HT-29 (cell line): Measurements from ENCODE around the gene NLRP12. TPM values are rescaled to one million over a fixed set of nuclear protein-coding genes. Genes with fewer than 3 reads are reported as not detected.
"Not testable (repeated sequence)": the region's sequence is repeated elsewhere in the genome, so short reads cannot be mapped to it uniquely, and the experiment has no call there.

ENCODE experiments used
- DNase-seq: peaks from one replicate; pipeline ENCODE4 v3.0.0-alpha.2; 2015; ENCODE audit warnings: low spot score
- total RNA-seq: library from RNA; depleted of rRNA; stranded (reverse); fragments of >200 nt; shearing (Covaris generic); gene quantifications from 2 replicates; pipeline ENCODE4 v1.2.3, GENCODE V29; 2014

Gene NLRP12
- total RNA-seq, 1 experiment from 2014 or later = not detected

- not testable (repeated sequence) for DNase-seq
Measured at GRCh38 chr19:53840241-53840640, 16.1 kb upstream of the NLRP12 start.

GRCh38 chr19:53838446-53838845 lies 14.3 kb upstream of the NLRP12 start:
- DNase-seq = not testable (repeated sequence)

- DNase-seq = not testable (repeated sequence)
Measured at GRCh38 chr19:53832861-53833260, 8.7 kb upstream of the NLRP12 start.

GRCh38 chr19:53828531-53828930 lies 4.4 kb upstream of the NLRP12 start:
- DNase-seq = no peak

GRCh38 chr19:53826876-53827275 lies 2.8 kb upstream of the NLRP12 start:
- DNase-seq = no peak

GRCh38 chr19:53823380-53824120 lies 564 bp downstream of the NLRP12 start:
- DNase-seq = no peak

GRCh38 chr19:53819861-53820260 lies 4.3 kb downstream of the NLRP12 start:
- DNase-seq = no peak

- DNase-seq = no peak
Measured at GRCh38 chr19:53818756-53819155, 5.4 kb downstream of the NLRP12 start.

GRCh38 chr19:53813996-53814395 lies 10.1 kb downstream of the NLRP12 start:
- DNase-seq = no peak

GRCh38 chr19:53812335-53812734 lies 11.8 kb downstream of the NLRP12 start:
- DNase-seq = peak; percentile 31

GRCh38 chr19:53810891-53811290 lies 13.2 kb downstream of the NLRP12 start:
- no peak for DNase-seq

- DNase-seq = no peak
Measured at GRCh38 chr19:53810187-53810546, 13.9 kb downstream of the NLRP12 start.

- peak; percentile 17 for DNase-seq
Measured at GRCh38 chr19:53809518-53810186, 14.5 kb downstream of the NLRP12 start.

GRCh38 chr19:53808710-53809125 lies 15.4 kb downstream of the NLRP12 start:
- DNase-seq = peak; percentile 79

- no peak for DNase-seq
Measured at GRCh38 chr19:53801257-53801656, 22.9 kb downstream of the NLRP12 start.

GRCh38 chr19:53795019-53795418 lies 29.1 kb downstream of the NLRP12 start:
- no peak for DNase-seq

- DNase-seq = peak; percentile 98
Measured at GRCh38 chr19:53792721-53793433, 31.2 kb downstream of the NLRP12 start.

GRCh38 chr19:53789708-53790678 lies 34.1 kb downstream of the NLRP12 start:
- no peak for DNase-seq

- DNase-seq = no peak
Measured at GRCh38 chr19:53787266-53787665, 36.8 kb downstream of the NLRP12 start.

- no peak for DNase-seq
Measured at GRCh38 chr19:53786744-53787143, 37.4 kb downstream of the NLRP12 start.

GRCh38 chr19:53785196-53785889 lies 38.8 kb downstream of the NLRP12 start:
- no peak for DNase-seq
